Stimulated activated CD8-positive, alpha-beta memory T cell treated with anti-CD3 and anti-CD28 coated beads, Interleukin-15, amount 100 ng/mL, for 1 hour (primary cell): ENCODE measurements around the gene LETM1.
A peak's percentile ranks its signal among the peaks of the same experiment; 100 is the strongest.

Experiments used
- DNase-seq: peaks from one replicate; pipeline ENCODE4 v3.0.0-alpha.2; 2020; ENCODE audit warnings: low read depth

Gene LETM1

GRCh38 chr4:1825326-1825725, 30.6 kb downstream of the LETM1 start:
- no peak for DNase-seq

GRCh38 chr4:1824746-1825145, 31.2 kb downstream of the LETM1 start:
- DNase-seq: no peak

GRCh38 chr4:1823545-1823932, 32.4 kb downstream of the LETM1 start:
- no peak for DNase-seq

GRCh38 chr4:1822568-1823544, 33.1 kb downstream of the LETM1 start:
- DNase-seq: no peak

GRCh38 chr4:1821679-1822567, 34.0 kb downstream of the LETM1 start:
- no peak for DNase-seq

GRCh38 chr4:1819816-1820215, 36.1 kb downstream of the LETM1 start:
- no peak for DNase-seq

GRCh38 chr4:1819284-1819683, 36.7 kb downstream of the LETM1 start:
- DNase-seq: no peak

- no peak for DNase-seq
These were observed 39.7 kb downstream of the LETM1 start for GRCh38 chr4:1815997-1816860.

- no peak for DNase-seq
These were observed 40.6 kb downstream of the LETM1 start for GRCh38 chr4:1815096-1815996.

GRCh38 chr4:1814453-1814852, 41.5 kb downstream of the LETM1 start:
- DNase-seq: no peak

- DNase-seq: no peak
These were observed 42.0 kb downstream of the LETM1 start for GRCh38 chr4:1813915-1814314.

GRCh38 chr4:1813231-1813630, 42.7 kb downstream of the LETM1 start:
- DNase-seq: no peak

GRCh38 chr4:1812720-1813119, 43.2 kb downstream of the LETM1 start:
- DNase-seq: no peak

- DNase-seq: no peak
These were observed 45.2 kb downstream of the LETM1 start for GRCh38 chr4:1810765-1811164.

GRCh38 chr4:1809754-1810502, 46.0 kb downstream of the LETM1 start:
- peak; percentile 30 for DNase-seq

GRCh38 chr4:1808851-1809753, 46.9 kb downstream of the LETM1 start:
- no peak for DNase-seq

- DNase-seq: no peak
These were observed 47.6 kb downstream of the LETM1 start for GRCh38 chr4:1808396-1808795.

GRCh38 chr4:1807332-1807777, 48.6 kb downstream of the LETM1 start:
- no peak for DNase-seq
